ENCODE results near the gene SLC17A3.

DNA sequence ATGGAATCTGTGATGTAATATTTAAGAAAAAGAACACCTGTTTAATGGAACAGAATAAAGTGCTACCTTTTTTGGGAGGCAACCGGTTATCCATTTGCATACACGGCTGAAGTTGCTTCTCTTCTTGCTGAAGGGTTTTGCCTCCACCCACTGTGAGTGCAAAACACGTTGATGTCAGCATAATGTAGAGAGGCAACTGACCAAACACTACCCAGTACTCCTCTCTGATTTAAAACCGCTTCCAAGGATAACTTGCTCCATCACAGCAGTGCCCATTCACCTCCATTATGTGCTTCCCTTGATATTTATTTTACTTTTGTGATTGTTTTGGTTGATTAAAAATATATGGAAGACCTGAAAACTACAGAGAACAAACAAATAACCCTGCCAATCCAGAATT, 43.6 kb downstream of the SLC17A3 start:
- TF ChIP-seq, protein P1, sequence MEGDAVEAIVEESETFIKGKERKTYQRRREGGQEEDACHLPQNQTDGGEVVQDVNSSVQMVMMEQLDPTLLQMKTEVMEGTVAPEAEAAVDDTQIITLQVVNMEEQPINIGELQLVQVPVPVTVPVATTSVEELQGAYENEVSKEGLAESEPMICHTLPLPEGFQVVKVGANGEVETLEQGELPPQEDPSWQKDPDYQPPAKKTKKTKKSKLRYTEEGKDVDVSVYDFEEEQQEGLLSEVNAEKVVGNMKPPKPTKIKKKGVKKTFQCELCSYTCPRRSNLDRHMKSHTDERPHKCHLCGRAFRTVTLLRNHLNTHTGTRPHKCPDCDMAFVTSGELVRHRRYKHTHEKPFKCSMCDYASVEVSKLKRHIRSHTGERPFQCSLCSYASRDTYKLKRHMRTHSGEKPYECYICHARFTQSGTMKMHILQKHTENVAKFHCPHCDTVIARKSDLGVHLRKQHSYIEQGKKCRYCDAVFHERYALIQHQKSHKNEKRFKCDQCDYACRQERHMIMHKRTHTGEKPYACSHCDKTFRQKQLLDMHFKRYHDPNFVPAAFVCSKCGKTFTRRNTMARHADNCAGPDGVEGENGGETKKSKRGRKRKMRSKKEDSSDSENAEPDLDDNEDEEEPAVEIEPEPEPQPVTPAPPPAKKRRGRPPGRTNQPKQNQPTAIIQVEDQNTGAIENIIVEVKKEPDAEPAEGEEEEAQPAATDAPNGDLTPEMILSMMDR (IDR thresholded peaks at IDR 0.05) = no peak
- TF ChIP-seq EZH2 (IDR thresholded peaks at IDR 0.05; ENCODE audit: borderline replicate concordance, insufficient read depth, low read depth, low read length, poor library complexity, severe bottlenecking) = no peak
